SK-N-MC (cell line): Measurements from ENCODE around the gene CHID1.

ENCODE experiments used
- DNase-seq: peaks from one replicate; pipeline ENCODE4 v3.0.0-alpha.2; 2011; ENCODE audit warnings: low read depth, low spot score
- H3K27ac ChIP-seq: fragments of 200-600 bp; sonication (generic); 2 replicates; pipeline ENCODE4 v1.5.1; 2016; ENCODE audit warnings: mixed run types
- H3K36me3 ChIP-seq: fragments of 200-600 bp; sonication (generic); 2 replicates; pipeline ENCODE4 v1.6.1; 2017; ENCODE audit warnings: antibody characterized with exemption, low read length, mixed read lengths; ENCODE audit not compliant: insufficient read depth
- H3K4me3 ChIP-seq: fragments of 200-600 bp; sonication (generic); 2 replicates; pipeline ENCODE4 v1.5.1; 2016
- H3K9ac ChIP-seq: fragments of 200-600 bp; sonication (generic); 2 replicates; pipeline ENCODE4 v1.8.0; 2017; ENCODE audit warnings: mixed run types, mixed read lengths; ENCODE audit not compliant: insufficient read length
- H3K9me3 ChIP-seq: fragments of 200-600 bp; sonication (generic); 2 replicates; pipeline ENCODE4 v1.6.1; 2017; ENCODE audit warnings: low read depth, mild to moderate bottlenecking, antibody characterized with exemption, low read length, moderate library complexity, mixed read lengths
- EZH2 ChIP-seq: fragments of 200-600 bp; sonication (generic); IDR thresholded peaks from one replicate; pipeline ENCODE4 v1.6.1; 2017; ENCODE audit warnings: antibody characterized with exemption
- FOXP2 ChIP-seq: optimal IDR thresholded peaks from 2 replicates; pipeline ENCODE3; 2011; ENCODE audit warnings: mild to moderate bottlenecking, moderate library complexity; ENCODE audit not compliant: insufficient read depth; ENCODE audit errors: extremely low read length, control extremely low read depth
- POLR2AphosphoS5 ChIP-seq: IDR thresholded peaks from 2 replicates; pipeline ENCODE4 v1.6.1; 2012; ENCODE audit warnings: mild to moderate bottlenecking, low read depth, low read length, borderline replicate concordance

The CHID1 gene

DNA sequence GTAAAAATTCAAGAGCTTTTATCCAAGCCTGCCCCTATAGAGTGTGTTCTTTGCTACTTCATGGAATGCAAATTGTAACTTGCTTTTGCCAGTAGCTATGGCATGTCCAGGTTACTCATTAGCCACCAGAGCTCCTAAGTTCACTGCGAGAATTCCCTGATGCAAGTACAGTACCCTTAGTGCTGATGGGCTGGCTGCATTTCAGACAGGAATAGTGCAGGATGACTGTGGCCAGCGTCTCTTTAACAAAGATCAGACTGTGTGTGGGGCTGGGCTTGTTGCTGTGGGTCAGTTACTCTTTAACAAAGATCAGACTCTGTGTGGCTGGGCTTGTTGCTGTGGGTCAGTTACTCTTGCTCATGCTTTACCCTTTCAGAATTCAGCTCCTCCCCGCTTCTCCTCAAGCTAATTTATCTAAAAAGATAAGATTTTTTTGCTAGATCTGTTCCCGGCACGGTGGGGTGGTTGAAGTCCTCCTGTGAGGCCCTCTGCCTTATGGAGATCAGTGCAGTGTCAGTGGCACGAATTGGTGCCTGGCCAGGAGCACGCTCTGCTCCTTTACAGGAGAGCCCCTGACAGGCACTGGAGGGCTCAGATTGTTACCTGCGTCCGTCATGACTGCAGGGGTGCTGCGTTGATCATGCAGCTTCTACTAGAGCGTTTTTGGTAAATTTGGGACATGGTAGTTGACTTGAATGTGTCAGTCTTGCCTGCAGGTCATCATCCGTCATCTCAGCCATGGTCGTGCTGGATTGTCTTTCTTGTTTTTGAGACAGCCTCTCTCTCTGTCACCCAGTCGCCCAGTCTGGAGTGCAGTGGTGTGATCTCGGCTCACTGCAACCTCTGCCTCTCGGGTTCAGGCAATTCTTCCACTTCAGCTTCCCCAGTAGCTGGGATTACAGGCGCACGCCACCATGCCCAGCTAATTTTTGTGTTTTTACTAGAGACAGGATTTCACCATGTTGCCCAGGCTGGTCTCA is 42.1 kb upstream of the CHID1 start:
- Histone ChIP-seq H3K36me3 (peaks cover 34% of the 10 kb centered on the region), H3K4me3 (no peak overlapping the region), H3K9me3 (peaks cover 4% of the 10 kb centered on the region), H3K9ac (no peak overlapping the region), H3K27ac (0 out of 2 replicates have a peak overlapping the region, but pooled peaks have one; percentile 0)
- no peak for TF ChIP-seq FOXP2
- no peak for TF ChIP-seq POLR2AphosphoS5
- no peak for TF ChIP-seq EZH2
- no peak for DNase-seq

DNA sequence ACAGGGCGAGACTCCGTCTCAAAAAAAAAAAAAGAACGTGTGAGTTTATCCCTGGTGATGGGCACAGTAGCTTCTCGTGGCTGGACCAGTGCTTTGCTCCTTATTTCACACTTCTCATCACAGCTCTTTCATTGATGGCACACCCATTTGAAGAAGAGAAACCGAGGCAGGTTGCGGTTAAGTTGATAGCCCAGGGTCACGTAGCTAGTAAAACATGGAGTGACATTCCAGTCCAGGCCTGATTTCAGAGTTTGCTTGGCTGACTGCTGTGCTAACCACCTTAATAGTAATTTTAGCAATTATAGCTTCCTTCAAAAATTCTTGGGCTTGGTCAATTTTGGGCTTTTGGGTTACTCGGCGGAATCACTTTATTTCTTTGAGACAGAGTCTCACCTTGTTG is 40.9 kb upstream of the CHID1 start:
- Histone ChIP-seq H3K9me3 (peaks cover 4% of the 10 kb centered on the region), H3K36me3 (peaks cover 34% of the 10 kb centered on the region), H3K4me3 (no peak overlapping the region), H3K27ac (no peak overlapping the region), H3K9ac (no peak overlapping the region)
- TF ChIP-seq FOXP2 (no peak), POLR2AphosphoS5 (no peak), EZH2 (no peak)
- DNase-seq, result no peak

DNA sequence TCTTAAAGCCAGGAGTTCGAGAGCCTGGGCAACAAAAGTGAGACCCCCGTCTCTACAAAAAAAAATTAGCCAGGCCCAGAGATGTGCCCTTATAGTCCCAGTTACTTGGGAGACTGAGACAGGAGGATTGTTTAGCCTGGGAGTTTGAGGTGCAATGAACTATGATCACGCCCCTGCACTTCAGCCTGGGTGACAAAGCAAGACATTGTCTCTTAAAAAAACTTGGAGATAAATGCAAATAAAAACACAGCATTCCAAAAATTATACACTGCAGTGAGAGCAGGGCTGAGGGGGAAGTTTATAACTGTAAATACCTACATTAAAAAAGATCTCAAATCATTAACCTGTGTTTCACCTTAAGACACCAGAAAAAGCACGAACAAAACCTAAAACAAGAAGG is 37.1 kb upstream of the CHID1 start:
- no peak overlapping the region for H3K4me3 ChIP-seq
- no peak overlapping the region for H3K27ac ChIP-seq
- peaks cover 4% of the 10 kb centered on the region for H3K9me3 ChIP-seq
- DNase-seq, result no peak
- TF ChIP-seq EZH2 (no peak), FOXP2 (no peak), POLR2AphosphoS5 (no peak)
- H3K9ac ChIP-seq, result no peak overlapping the region
- peaks cover 59% of the 10 kb centered on the region for H3K36me3 ChIP-seq

DNA sequence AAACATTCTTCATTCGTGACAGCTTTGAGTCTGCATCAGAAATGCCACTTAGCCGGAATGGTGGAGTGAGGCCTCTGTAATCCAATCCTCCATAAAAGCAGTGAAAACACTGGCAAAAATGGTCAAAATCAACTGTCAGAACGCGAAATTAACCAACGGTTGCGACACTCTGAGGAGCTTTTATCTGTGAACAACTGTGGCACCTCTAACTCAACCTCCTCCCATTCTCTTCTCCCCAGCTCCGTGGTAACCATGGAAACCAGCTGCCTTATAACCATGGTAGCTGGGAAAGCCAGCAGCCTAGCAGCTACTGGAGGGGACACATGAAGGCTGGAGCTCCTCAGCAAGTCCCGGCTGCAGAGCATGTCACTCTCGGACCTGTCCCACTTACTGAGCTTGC is 35.4 kb upstream of the CHID1 start:
- peaks cover 59% of the 10 kb centered on the region for H3K36me3 ChIP-seq
- H3K4me3 ChIP-seq, result no peak overlapping the region
- H3K9me3 ChIP-seq, result peaks cover 4% of the 10 kb centered on the region
- no peak overlapping the region for H3K27ac ChIP-seq
- no peak for DNase-seq
- TF ChIP-seq EZH2, result no peak
- no peak for TF ChIP-seq FOXP2
- no peak for TF ChIP-seq POLR2AphosphoS5
- H3K9ac ChIP-seq, result no peak overlapping the region

DNA sequence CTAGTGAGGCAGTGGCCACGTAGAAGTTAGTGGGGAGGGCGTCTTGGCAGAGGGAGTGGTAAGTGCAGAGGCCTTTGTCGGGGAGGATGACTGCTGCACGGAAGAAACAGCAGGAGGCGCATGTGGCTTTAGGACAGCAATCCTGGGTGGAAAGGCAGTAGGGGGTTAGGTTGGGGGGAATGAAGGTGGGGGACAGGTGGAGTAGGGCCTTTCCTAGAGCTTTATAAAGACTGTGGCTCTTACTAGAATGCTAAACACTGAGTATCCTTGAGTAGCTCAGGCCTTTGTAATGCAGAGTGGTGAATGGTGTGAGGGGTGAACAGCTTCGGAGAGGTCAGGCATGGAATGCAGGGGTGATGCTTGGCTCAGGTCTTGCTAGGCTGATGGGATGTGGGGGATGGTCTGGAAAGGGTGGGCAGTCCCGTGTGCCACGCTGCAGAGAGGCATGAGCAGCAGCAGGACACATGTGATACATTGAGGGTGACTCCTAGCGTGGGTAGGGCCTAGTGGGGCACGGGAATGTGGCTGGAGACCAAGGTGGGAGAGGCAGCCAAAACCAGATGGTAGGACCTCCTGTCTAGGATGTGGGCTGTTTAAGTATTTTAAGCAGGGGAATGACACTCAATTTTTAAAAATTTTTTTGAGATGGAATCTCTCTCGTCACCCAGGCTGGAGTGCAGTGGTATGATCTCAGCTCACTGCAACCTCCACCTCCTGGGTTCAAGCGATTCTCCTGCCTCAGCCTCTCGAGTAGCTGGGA is 34.3 kb upstream of the CHID1 start:
- Histone ChIP-seq H3K9ac (no peak overlapping the region), H3K27ac (0 out of 2 replicates have a peak overlapping the region, but pooled peaks have one; percentile 10), H3K36me3 (peaks cover 56% of the 10 kb centered on the region), H3K4me3 (no peak overlapping the region), H3K9me3 (peaks cover 4% of the 10 kb centered on the region)
- DNase-seq, result no peak
- TF ChIP-seq EZH2, result no peak
- TF ChIP-seq POLR2AphosphoS5, result no peak
- TF ChIP-seq FOXP2, result no peak

DNA sequence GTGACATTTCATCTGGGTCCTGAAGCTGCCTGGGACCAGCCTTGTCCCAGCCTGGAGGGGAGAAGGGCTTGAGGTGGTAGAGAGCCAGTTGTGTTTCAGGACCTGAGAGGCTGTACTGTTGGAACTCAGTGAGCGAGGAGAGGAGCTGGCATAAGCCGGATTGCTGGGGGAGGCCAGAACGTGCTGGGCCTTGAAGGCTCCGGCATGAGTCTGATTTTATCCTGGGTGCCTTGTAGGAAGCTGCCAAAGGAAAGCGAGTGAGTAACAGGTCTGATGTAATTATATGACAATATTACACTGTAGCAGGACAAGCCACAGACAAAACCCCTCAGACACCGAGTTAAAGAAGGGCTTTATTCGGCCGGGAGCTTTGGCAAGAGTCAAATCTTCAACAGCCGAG is 32.2 kb upstream of the CHID1 start:
- Histone ChIP-seq H3K36me3 (peaks cover 43% of the 10 kb centered on the region), H3K4me3 (no peak overlapping the region), H3K9me3 (no peaks in the 10 kb centered on the region; the same call in 1 of the 2 replicates), H3K9ac (peak overlapping the region; percentile 65), H3K27ac (peak overlapping the region; percentile 83)
- no peak for DNase-seq
- no peak for TF ChIP-seq POLR2AphosphoS5
- TF ChIP-seq FOXP2, result no peak
- no peak for TF ChIP-seq EZH2

DNA sequence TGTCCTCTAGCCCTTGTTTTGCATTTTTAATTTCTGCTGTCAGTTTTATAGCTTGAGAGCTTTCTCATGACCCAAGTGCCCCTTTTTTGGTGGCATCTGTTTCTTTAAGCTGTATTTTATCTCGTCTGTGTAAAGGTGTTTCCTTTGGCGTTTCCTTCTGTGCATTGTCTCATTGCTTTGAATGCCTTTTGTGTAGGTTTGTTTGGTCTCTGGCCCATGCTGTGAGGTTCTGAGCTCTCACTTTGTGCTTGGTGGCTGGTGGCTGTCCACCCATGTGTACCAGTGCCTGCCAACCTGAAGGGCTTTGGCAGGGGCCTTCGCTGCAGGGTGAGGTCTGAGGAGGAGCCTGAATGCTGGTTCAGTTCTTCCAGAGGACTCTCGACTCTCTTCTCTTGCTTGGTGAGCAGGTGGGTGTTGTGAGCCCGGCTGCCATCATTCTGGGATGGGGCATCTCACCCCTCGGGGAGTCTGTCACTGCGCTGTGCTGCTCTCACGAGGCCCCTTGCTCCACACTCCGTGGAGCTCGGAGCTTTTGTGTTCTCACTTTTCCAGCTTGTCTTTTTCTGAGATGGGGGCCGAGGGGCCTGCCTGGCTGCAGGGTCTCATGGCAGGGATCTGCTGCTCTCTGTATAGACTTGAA is 30.0 kb upstream of the CHID1 start:
- DNase-seq, result no peak
- TF ChIP-seq EZH2 (no peak), FOXP2 (no peak), POLR2AphosphoS5 (no peak)
- H3K9ac ChIP-seq, result no peak overlapping the region
- peaks cover 21% of the 10 kb centered on the region for H3K36me3 ChIP-seq
- peak overlapping the region; percentile 40; the same call in 1 of the 2 replicates for H3K27ac ChIP-seq
- H3K4me3 ChIP-seq, result no peak overlapping the region
- no peaks in the 10 kb centered on the region for H3K9me3 ChIP-seq

DNA sequence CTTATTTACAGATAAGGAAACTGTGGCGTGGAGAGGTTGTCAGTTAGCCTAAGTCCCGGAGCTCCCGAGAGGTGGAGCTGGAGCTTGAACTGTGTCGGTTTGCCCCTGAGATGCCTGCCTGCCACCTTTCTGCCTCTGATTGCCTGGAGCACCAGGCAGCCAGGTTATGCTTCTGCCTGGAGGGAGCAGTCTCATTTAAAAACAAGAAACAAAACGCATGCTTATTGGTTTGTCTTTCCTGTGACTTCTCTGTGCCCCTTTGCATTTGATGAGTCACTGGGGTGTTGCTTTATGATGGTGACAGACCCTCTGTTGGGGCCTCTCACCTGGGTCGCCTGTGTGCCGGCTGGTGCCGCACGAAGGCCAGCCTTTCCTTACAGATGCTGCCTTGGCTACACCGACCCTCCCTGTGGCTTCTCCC is 27.2 kb upstream of the CHID1 start:
- H3K36me3 ChIP-seq, result peaks cover 4% of the 10 kb centered on the region
- DNase-seq, result no peak
- no peak overlapping the region for H3K4me3 ChIP-seq
- H3K27ac ChIP-seq, result peak overlapping the region; percentile 36; the same call in 1 of the 2 replicates
- H3K9ac ChIP-seq, result no peak overlapping the region
- TF ChIP-seq POLR2AphosphoS5, result no peak
- TF ChIP-seq EZH2, result no peak
- TF ChIP-seq FOXP2, result no peak
- H3K9me3 ChIP-seq, result no peaks in the 10 kb centered on the region
